Endothelial cell (in vitro differentiated cells): ENCODE data around the gene MEF2A. TPM values are rescaled to one million over a fixed set of nuclear protein-coding genes. Genes with fewer than 3 reads are reported as not detected.
"Not testable (repeated sequence)": the region's sequence is repeated elsewhere in the genome, so short reads cannot be mapped to it uniquely, and the experiment has no call there.

Experiments
- DNase-seq: peaks from one replicate; pipeline ENCODE4 v3.0.0; 2021; ENCODE audit warnings: low spot score
- H3K27ac Mint-ChIP-seq: one replicate; pipeline ENCODE4 v1.8.0; 2021; ENCODE audit warnings: mixed read lengths, inconsistent platforms; ENCODE audit not compliant: unreplicated experiment
- H3K27me3 Mint-ChIP-seq: one replicate; pipeline ENCODE4 v1.8.0; 2021; ENCODE audit warnings: mild to moderate bottlenecking, moderate library complexity, mixed read lengths, inconsistent platforms; ENCODE audit not compliant: unreplicated experiment
- H3K36me3 Mint-ChIP-seq: one replicate; pipeline ENCODE4 v1.8.0; 2021; ENCODE audit warnings: mild to moderate bottlenecking, low read depth, mixed read lengths, inconsistent platforms; ENCODE audit not compliant: unreplicated experiment
- H3K4me1 Mint-ChIP-seq: one replicate; pipeline ENCODE4 v1.8.0; 2021; ENCODE audit warnings: mild to moderate bottlenecking, mixed read lengths, inconsistent platforms; ENCODE audit not compliant: unreplicated experiment
- H3K4me3 Mint-ChIP-seq: one replicate; pipeline ENCODE4 v1.8.0; 2021; ENCODE audit warnings: mild to moderate bottlenecking, mixed read lengths, inconsistent platforms; ENCODE audit not compliant: unreplicated experiment
- H3K9me3 Mint-ChIP-seq: one replicate; pipeline ENCODE4 v1.8.0; 2021; ENCODE audit warnings: mixed read lengths, inconsistent platforms; ENCODE audit not compliant: unreplicated experiment
- CTCF ChIP-seq: fragments of 200-600 bp; sonication (generic); IDR thresholded peaks from one replicate; pipeline ENCODE4 v1.5.0; 2021; ENCODE audit warnings: antibody characterized with exemption; ENCODE audit not compliant: unreplicated experiment
- total RNA-seq: library from RNA; stranded (reverse); fragmentation: NEBNext Ultra II Directional; extraction: Animal tissue kit (Norgen Biotek cat#: 25700); gene quantifications from one replicate; pipeline ENCODE4 v1.2.1, GENCODE V29; 2021; ENCODE audit not compliant: unreplicated experiment

Gene MEF2A
- total RNA-seq, 1 donor from 2014 or later, result 43.5 TPM

DNA sequence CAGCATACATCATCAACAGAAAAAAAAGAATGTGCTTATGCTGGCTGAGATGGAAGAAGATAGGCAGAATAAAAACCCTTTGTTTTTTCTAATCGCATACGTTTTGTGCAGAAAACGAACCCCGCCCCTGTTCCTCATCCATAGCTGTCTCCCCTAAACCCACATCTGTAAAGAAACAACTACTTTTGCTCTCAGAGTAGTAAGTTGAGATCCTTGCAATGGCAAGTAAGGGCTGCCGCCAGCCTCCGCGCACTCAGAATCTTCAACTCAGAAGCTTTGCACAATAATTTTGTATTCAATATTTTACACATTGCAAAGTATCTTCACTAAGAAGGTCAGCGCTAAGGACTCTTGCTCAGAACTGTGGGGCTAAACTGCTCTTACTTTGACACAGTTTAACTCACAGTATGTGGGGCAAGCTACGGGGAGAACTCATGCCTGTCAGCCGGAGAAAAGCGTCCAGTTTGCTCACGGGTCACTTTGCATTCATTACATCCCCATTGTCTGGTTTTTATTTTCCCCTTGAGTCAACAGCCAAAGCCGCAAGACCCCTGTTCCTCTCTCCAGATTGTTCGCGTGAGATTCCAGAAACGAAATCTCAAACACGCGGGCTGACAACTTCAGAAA lies 166.5 kb downstream of the MEF2A start:
- H3K36me3 Mint-ChIP-seq, result peaks cover 4% of the 10 kb centered on the region
- no peak for DNase-seq
- peak overlapping the region; percentile 48 for H3K27ac Mint-ChIP-seq
- no peak for TF ChIP-seq CTCF
- no peaks in the 10 kb centered on the region for H3K9me3 Mint-ChIP-seq
- peak overlapping the region; percentile 92 for H3K4me3 Mint-ChIP-seq
- peaks cover 9% of the 10 kb centered on the region for H3K4me1 Mint-ChIP-seq
- peaks cover 5% of the 10 kb centered on the region for H3K27me3 Mint-ChIP-seq

DNA sequence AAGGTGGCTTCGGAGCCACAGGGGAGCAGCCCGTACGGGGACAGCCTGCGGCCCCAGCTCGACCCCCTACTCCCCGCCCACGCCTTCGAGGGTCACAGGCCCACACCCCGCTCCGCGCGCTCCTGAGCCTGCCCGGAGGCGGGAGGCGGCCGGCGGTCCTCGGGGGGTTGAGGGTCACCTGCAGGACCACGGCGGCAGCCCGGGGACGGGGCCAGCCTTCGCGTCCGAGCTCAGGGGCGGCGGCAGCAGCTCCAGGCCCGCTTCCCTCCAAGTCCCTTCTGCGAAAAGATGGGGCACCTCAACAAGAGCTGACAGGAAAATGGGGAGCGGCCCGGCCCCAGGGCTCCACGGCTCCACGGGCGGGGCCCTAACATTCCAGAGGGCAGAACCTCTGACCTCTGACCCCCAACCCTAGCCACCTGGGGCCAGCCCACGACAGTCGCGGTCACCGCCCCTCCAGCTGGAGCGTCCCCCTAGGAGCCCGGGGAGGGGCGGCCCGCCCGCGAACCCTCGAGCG lies 167.0 kb downstream of the MEF2A start:
- no peak for TF ChIP-seq CTCF
- Mint-ChIP-seq H3K27me3 (peaks cover 5% of the 10 kb centered on the region), H3K36me3 (no peaks in the 10 kb centered on the region), H3K27ac (no peak overlapping the region), H3K4me3 (peak overlapping the region; percentile 92), H3K4me1 (peaks cover 9% of the 10 kb centered on the region), H3K9me3 (no peaks in the 10 kb centered on the region)
- peak; percentile 27 for DNase-seq

GRCh38 chr15:99733268-99734039 lies 167.7 kb downstream of the MEF2A start, which contains the start of gene LYSMD4:
TSS of gene LYSMD4 (minus strand) at chr15:99733437. CDS start at chr15:99731999, 1,438 bp downstream.
- DNase-seq, result peak; percentile 94
- H3K4me3 Mint-ChIP-seq, result peak within 1 kb of the TSS; percentile 92
- H3K9me3 Mint-ChIP-seq, result no peaks in the 10 kb centered on the region

GRCh38 chr15:99734040-99734291 lies 168.2 kb downstream of the MEF2A start:
- H3K4me3 Mint-ChIP-seq, result peak overlapping the region; percentile 79
- not testable (repeated sequence) for DNase-seq, H3K36me3 Mint-ChIP-seq, H3K4me1 Mint-ChIP-seq, H3K27ac Mint-ChIP-seq, H3K27me3 Mint-ChIP-seq, H3K9me3 Mint-ChIP-seq

More at GRCh38 chr15:99733268-99734039, 167.7 kb downstream of the MEF2A start, which contains the start of gene LYSMD4:
- Mint-ChIP-seq H3K4me1 (peaks cover 9% of the 10 kb centered on the region), H3K27me3 (peaks cover 5% of the 10 kb centered on the region), H3K36me3 (no peaks in the 10 kb centered on the region), H3K27ac (peak within 1 kb of the TSS; percentile 48)
- TF ChIP-seq CTCF, result no peak

GRCh38 chr15:99734575-99734974 lies 168.8 kb downstream of the MEF2A start:
- peaks cover 8% of the 10 kb centered on the region for H3K27me3 Mint-ChIP-seq
- H3K27ac Mint-ChIP-seq, result no peak overlapping the region
- no peak for DNase-seq
- TF ChIP-seq CTCF, result no peak
- peaks cover 9% of the 10 kb centered on the region for H3K4me1 Mint-ChIP-seq
- no peaks in the 10 kb centered on the region for H3K9me3 Mint-ChIP-seq
- peak overlapping the region; percentile 38 for H3K4me3 Mint-ChIP-seq
- H3K36me3 Mint-ChIP-seq, result no peaks in the 10 kb centered on the region
